Parathyroid adenoma (tissue), 2 donors: Measurements from ENCODE around the gene BLVRB.

Source experiments
- H2AFZ ChIP-seq: fragments of 300-600 bp; sonication (generic); one replicate; pipeline ENCODE4 v1.7.0; 2017; ENCODE audit warnings: antibody characterized with exemption, mild to moderate bottlenecking
- H3K27ac ChIP-seq: fragments of 300-600 bp; sonication (generic); one replicate; pipeline ENCODE4 v1.7.0; 2017
- H3K27me3 ChIP-seq: fragments of 300-600 bp; sonication (generic); one replicate; pipeline ENCODE4 v1.7.0; 2017; ENCODE audit warnings: low read length; ENCODE audit not compliant: control insufficient read depth, insufficient read depth
- H3K36me3 ChIP-seq: fragments of 300-600 bp; sonication (generic); one replicate; pipeline ENCODE4 v1.7.0; 2017; ENCODE audit warnings: low read length; ENCODE audit not compliant: control insufficient read depth, insufficient read depth
- H3K4me1 ChIP-seq: fragments of 300-600 bp; sonication (generic); one replicate; pipeline ENCODE4 v1.7.0; 2017; ENCODE audit warnings: control low read depth
- H3K4me2 ChIP-seq: fragments of 300-600 bp; sonication (generic); one replicate; pipeline ENCODE4 v1.7.0; 2017; ENCODE audit warnings: low read length
- H3K4me3 ChIP-seq: fragments of 300-600 bp; sonication (generic); one replicate; pipeline ENCODE4 v1.7.0; 2017; ENCODE audit warnings: low read depth, low read length
- H3K79me2 ChIP-seq: fragments of 300-600 bp; sonication (generic); one replicate; pipeline ENCODE4 v1.7.0; 2017; ENCODE audit warnings: control low read depth
- H3K9ac ChIP-seq: fragments of 300-600 bp; sonication (generic); one replicate; pipeline ENCODE4 v1.7.0; 2017; ENCODE audit warnings: mild to moderate bottlenecking
- H3K9me3 ChIP-seq: fragments of 300-600 bp; sonication (generic); one replicate; pipeline ENCODE4 v1.7.0; 2017; ENCODE audit warnings: low read length; ENCODE audit not compliant: control insufficient read depth
- CTCF ChIP-seq: fragments of 300-600 bp; sonication (generic); IDR thresholded peaks from one replicate; pipeline ENCODE4 v1.7.0; 2017; ENCODE audit warnings: antibody characterized with exemption, mild to moderate bottlenecking
- donor health status: primary hyperparathyroidism.

BLVRB gene

GRCh38 chr19:40421993-40422747 lies 43.4 kb downstream of the BLVRB start:
- Histone ChIP-seq H3K4me1 (peaks cover 14% of the 10 kb centered on the region), H3K4me3 (no peak overlapping the region), H3K9ac (no peak overlapping the region), H3K27ac (peak overlapping the region; percentile 100), H3K36me3 (no peaks in the 10 kb centered on the region), H3K9me3 (no peaks in the 10 kb centered on the region), H3K4me2 (no peak overlapping the region), H3K79me2 (peaks cover 8% of the 10 kb centered on the region), H2AFZ (no peak overlapping the region), H3K27me3 (no peaks in the 10 kb centered on the region)
- no peak for TF ChIP-seq CTCF

- peaks cover 23% of the 10 kb centered on the region for H3K4me1 ChIP-seq
Measured at GRCh38 chr19:40420766-40421765, 44.5 kb downstream of the BLVRB start.

GRCh38 chr19:40420451-40420765 lies 45.1 kb downstream of the BLVRB start:
- no peaks in the 10 kb centered on the region for H3K36me3 ChIP-seq
- peaks cover 8% of the 10 kb centered on the region for H3K79me2 ChIP-seq
- no peak for TF ChIP-seq CTCF
- peak overlapping the region; percentile 99 for H3K4me2 ChIP-seq
- peaks cover 28% of the 10 kb centered on the region for H3K4me1 ChIP-seq
- H3K27ac ChIP-seq = peak overlapping the region; percentile 100
- no peaks in the 10 kb centered on the region for H3K27me3 ChIP-seq
- H2AFZ ChIP-seq = peak overlapping the region; percentile 98
- H3K9ac ChIP-seq = no peak overlapping the region
- peak overlapping the region; percentile 82 for H3K4me3 ChIP-seq
- H3K9me3 ChIP-seq = no peaks in the 10 kb centered on the region

More at GRCh38 chr19:40420766-40421765, 44.5 kb downstream of the BLVRB start:
- peak; percentile 92 for TF ChIP-seq CTCF
- Histone ChIP-seq H3K4me2 (peak overlapping the region; percentile 99), H3K4me3 (peak overlapping the region; percentile 82), H3K36me3 (no peaks in the 10 kb centered on the region), H3K9me3 (no peaks in the 10 kb centered on the region), H2AFZ (peak overlapping the region; percentile 98), H3K27me3 (no peaks in the 10 kb centered on the region), H3K79me2 (peaks cover 8% of the 10 kb centered on the region), H3K27ac (peak overlapping the region; percentile 100), H3K9ac (peak overlapping the region; percentile 84)

- Histone ChIP-seq H3K9ac (no peak overlapping the region), H3K4me2 (no peak overlapping the region)
- no peak for TF ChIP-seq CTCF
Measured at GRCh38 chr19:40419780-40420179, 45.8 kb downstream of the BLVRB start.

More at GRCh38 chr19:40419780-40420179, 45.8 kb downstream of the BLVRB start:
- Histone ChIP-seq H3K4me1 (peaks cover 34% of the 10 kb centered on the region), H3K79me2 (peaks cover 7% of the 10 kb centered on the region), H3K27me3 (no peaks in the 10 kb centered on the region), H3K27ac (peak overlapping the region; percentile 0), H3K4me3 (no peak overlapping the region), H2AFZ (no peak overlapping the region), H3K9me3 (no peaks in the 10 kb centered on the region), H3K36me3 (no peaks in the 10 kb centered on the region)
